ENCODE results near the gene LTBP2. TPM values are rescaled to one million over a fixed set of nuclear protein-coding genes. Genes with fewer than 3 reads are reported as not detected.

LTBP2 gene
- total RNA-seq, 1 donor from 2014 or later = 39.5 TPM

DNA sequence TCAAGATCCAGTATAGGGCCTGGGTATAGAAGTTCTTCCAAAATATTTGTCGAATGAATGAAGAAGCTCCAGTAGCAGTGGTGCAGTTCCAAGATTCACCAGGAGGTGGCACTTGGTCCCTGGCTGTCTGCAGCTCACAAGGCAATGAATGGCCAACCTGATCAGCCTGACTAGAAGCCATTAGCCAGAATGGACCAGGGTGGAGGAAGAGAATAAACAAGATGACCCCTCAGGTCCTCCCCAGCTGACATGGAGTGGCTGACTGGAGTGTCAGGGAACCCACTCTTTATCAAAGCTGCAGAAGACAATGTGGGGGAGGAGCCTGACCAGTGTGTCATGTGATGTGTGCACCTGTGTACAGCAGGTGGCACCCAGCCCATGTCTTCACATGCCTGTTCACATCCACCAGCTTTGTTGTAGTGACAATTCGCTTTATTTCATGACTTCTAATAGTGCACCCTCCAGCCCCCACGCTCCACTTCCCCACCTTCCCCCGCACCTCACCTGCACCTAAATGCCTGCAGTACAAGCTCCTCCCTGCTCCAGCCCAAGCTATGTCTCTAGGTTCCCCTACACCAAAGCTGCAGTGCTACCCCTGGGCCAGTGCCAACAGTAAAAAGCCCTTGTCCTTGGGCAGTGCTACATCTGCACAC lies 3.0 kb downstream of the LTBP2 start:
- peaks cover 27% of the 10 kb centered on the region for H3K4me1 ChIP-seq
- H3K36me3 ChIP-seq = no peaks in the 10 kb centered on the region
- H3K27ac ChIP-seq = no peak overlapping the region
- TF ChIP-seq CTCF (IDR thresholded peaks at IDR 0.05) = peak; percentile 97
- ATAC-seq (peak; percentile 56 to 66), DNase-seq (peak; percentile 83)
- no peaks in the 10 kb centered on the region for H3K9me3 ChIP-seq
- intact Hi-C loops (cut with DNase I) = no loop called here
- H3K27me3 ChIP-seq (ENCODE audit: low read depth) = peaks cover 24% of the 10 kb centered on the region
- H3K4me3 ChIP-seq = peak overlapping the region; percentile 71

GRCh38 chr14:74606727-74607126 lies 5.3 kb downstream of the LTBP2 start:
- Histone ChIP-seq H3K36me3 (no peaks in the 10 kb centered on the region), H3K27me3 (ENCODE audit: low read depth) (peaks cover 16% of the 10 kb centered on the region), H3K4me3 (no peak overlapping the region), H3K27ac (no peak overlapping the region), H3K4me1 (peaks cover 21% of the 10 kb centered on the region), H3K9me3 (no peaks in the 10 kb centered on the region)
- DNase-seq = no peak
- TF ChIP-seq CTCF (IDR thresholded peaks at IDR 0.05) = no peak
- no peak for ATAC-seq
- intact Hi-C loops (cut with DNase I) = no loop called here

DNA sequence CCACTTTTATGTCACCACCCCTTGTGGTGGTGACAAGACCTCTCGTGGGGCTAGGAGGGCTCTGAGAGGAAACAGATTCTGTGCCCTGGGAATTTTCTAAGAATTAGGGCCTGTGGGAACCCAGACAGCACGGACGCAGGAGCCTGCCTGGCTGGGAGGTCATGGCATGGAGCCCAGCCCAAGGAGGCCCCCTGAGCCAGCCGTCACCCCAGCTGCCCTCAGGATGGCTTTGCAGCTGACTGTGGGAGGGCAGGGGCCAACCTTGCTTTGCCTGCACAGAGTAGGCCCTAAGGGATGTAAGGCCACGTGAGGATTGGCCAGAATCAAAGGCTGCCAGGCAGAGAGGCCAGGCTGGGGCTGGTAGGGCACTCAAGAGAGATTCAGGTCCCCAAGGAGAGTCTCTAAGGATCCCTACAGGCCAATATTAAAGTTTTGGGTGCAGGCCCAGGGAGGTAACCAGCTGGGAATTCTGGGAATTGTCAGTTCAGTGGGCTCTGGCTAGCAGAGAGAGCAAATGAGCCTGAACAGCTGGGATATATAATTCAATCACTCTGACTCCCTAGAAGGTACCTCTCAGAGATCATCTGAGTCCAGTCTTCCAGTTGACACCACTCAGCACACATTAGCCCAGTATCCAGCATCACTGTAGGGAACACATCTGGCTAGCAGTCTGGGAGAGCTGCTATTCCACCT lies 6.4 kb downstream of the LTBP2 start:
- Histone ChIP-seq H3K9me3 (no peaks in the 10 kb centered on the region), H3K4me3 (no peak overlapping the region), H3K27me3 (ENCODE audit: low read depth) (peaks cover 5% of the 10 kb centered on the region), H3K4me1 (peaks cover 14% of the 10 kb centered on the region), H3K27ac (peak overlapping the region; percentile 43), H3K36me3 (no peaks in the 10 kb centered on the region)
- intact Hi-C loops (cut with DNase I) = no loop called here
- ATAC-seq = no peak
- DNase-seq = no peak
- no peak for TF ChIP-seq CTCF (IDR thresholded peaks at IDR 0.05)

DNA sequence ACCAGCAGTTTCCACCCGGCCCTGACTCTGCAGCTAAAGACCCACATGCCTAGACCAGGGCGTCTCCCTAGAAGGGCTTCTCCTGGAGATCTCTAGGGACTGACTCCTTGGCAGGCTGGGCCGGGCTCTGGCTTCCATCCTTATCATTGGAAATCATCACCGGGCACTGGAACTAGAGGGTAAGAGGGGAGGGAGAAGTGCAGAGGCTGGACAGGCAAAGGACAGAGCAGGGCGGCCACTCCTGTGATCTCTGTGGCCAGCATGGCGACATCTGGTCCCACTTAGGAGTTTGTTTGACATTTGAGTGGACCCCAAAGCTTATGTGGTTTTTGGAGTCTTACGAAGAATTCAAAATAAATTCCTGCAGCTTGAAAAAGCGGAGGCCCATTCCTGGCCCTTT lies 7.1 kb downstream of the LTBP2 start:
- intact Hi-C loops (cut with DNase I) = no loop called here
- no peak for TF ChIP-seq CTCF (IDR thresholded peaks at IDR 0.05)
- H3K4me1 ChIP-seq = peaks cover 21% of the 10 kb centered on the region
- no peaks in the 10 kb centered on the region for H3K9me3 ChIP-seq
- DNase-seq = no peak
- H3K36me3 ChIP-seq = no peaks in the 10 kb centered on the region
- peak overlapping the region; percentile 43 for H3K27ac ChIP-seq
- H3K27me3 ChIP-seq (ENCODE audit: low read depth) = no peaks in the 10 kb centered on the region
- no peak overlapping the region for H3K4me3 ChIP-seq
- no peak for ATAC-seq

GRCh38 chr14:74604157-74604556 lies 7.9 kb downstream of the LTBP2 start:
- no peaks in the 10 kb centered on the region for H3K36me3 ChIP-seq
- TF ChIP-seq CTCF (IDR thresholded peaks at IDR 0.05) = no peak
- DNase-seq = no peak
- no peak for ATAC-seq
- H3K4me1 ChIP-seq = peaks cover 22% of the 10 kb centered on the region
- intact Hi-C loops (cut with DNase I) = no loop called here
- H3K27ac ChIP-seq = no peak overlapping the region
- no peaks in the 10 kb centered on the region for H3K27me3 ChIP-seq (ENCODE audit: low read depth)
- no peak overlapping the region for H3K4me3 ChIP-seq
- no peaks in the 10 kb centered on the region for H3K9me3 ChIP-seq

Data from lower lobe of right lung (tissue), 2 donors.